ENCODE results near the gene DLGAP4.

GRCh38 chr20:36267605-36268381 lies 38.3 kb upstream of the DLGAP4 start:
- TF ChIP-seq CTCF (IDR thresholded peaks at IDR 0.05) (no peak), POLR2A (IDR thresholded peaks at IDR 0.05) (no peak)

Data from body of pancreas (tissue), 4 donors.